ENCODE data around the gene ARHGAP6.

DNA sequence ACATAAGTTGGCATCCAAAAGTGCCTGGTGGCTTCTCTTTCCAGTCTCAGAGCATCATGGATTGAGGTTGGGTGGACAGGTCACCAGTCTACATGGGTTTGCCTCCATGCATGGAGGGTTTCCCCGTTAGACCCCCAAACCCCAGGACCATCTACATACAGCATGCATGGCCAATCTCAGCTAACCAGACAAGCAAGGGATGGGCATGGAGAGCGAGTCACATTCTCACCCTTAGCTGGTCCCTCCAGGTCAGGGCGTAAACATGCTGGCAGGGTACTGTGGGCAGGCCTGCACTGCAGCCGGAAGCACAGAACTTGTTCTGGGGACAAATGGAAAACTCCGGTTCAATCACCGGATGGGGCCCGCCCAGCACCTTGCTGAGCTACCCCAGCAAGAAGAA lies 517.3 kb downstream of the ARHGAP6 start:
- TF ChIP-seq CTCF (IDR thresholded peaks at IDR 0.05) (no peak), POLR2A (IDR thresholded peaks at IDR 0.05) (no peak)
